IPS-15b (cell line): ENCODE data around the gene MRPL43.

ENCODE experiments used
- H3K27me3 ChIP-seq: one replicate; pipeline ENCODE4 v1.6.1; 2013; ENCODE audit warnings: low read length; ENCODE audit not compliant: control insufficient read depth, insufficient read depth
- H3K36me3 ChIP-seq: one replicate; pipeline ENCODE4 v1.6.1; 2013; ENCODE audit warnings: low read length; ENCODE audit not compliant: control insufficient read depth, insufficient read depth
- H3K4me1 ChIP-seq: one replicate; pipeline ENCODE4 v1.6.1; 2013; ENCODE audit warnings: mild to moderate bottlenecking, low read length; ENCODE audit not compliant: control insufficient read depth, insufficient read depth
- H3K4me3 ChIP-seq: one replicate; pipeline ENCODE4 v1.5.1; 2013; ENCODE audit warnings: low read depth, low read length
- H3K9ac ChIP-seq: one replicate; pipeline ENCODE4 v1.6.1; 2013; ENCODE audit warnings: low read depth, mild to moderate bottlenecking, low read length
- H3K9me3 ChIP-seq: one replicate; pipeline ENCODE4 v1.6.1; 2013; ENCODE audit warnings: mild to moderate bottlenecking, low read length; ENCODE audit not compliant: control insufficient read depth, insufficient read depth

Gene MRPL43

GRCh38 chr10:101016814-101017213 is 29.5 kb upstream of the MRPL43 start:
- Histone ChIP-seq H3K9ac (no peak overlapping the region), H3K9me3 (no peaks in the 10 kb centered on the region), H3K4me1 (no peaks in the 10 kb centered on the region), H3K27me3 (peaks cover 55% of the 10 kb centered on the region), H3K36me3 (peaks cover 2% of the 10 kb centered on the region), H3K4me3 (no peak overlapping the region)

GRCh38 chr10:101015582-101015973 is 28.3 kb upstream of the MRPL43 start:
- no peaks in the 10 kb centered on the region for H3K4me1 ChIP-seq
- H3K27me3 ChIP-seq, result peaks cover 53% of the 10 kb centered on the region
- no peaks in the 10 kb centered on the region for H3K9me3 ChIP-seq
- H3K36me3 ChIP-seq, result no peaks in the 10 kb centered on the region
- H3K9ac ChIP-seq, result no peak overlapping the region
- no peak overlapping the region for H3K4me3 ChIP-seq

- no peaks in the 10 kb centered on the region for H3K4me1 ChIP-seq
- no peaks in the 10 kb centered on the region for H3K9me3 ChIP-seq
- H3K36me3 ChIP-seq, result no peaks in the 10 kb centered on the region
- peaks cover 51% of the 10 kb centered on the region for H3K27me3 ChIP-seq
- H3K9ac ChIP-seq, result no peak overlapping the region
- no peak overlapping the region for H3K4me3 ChIP-seq
These were observed 27.8 kb upstream of the MRPL43 start for GRCh38 chr10:101014966-101015581.

GRCh38 chr10:101014230-101014884 is 27.1 kb upstream of the MRPL43 start:
- H3K4me1 ChIP-seq, result no peaks in the 10 kb centered on the region
- H3K9ac ChIP-seq, result no peak overlapping the region
- H3K27me3 ChIP-seq, result peaks cover 45% of the 10 kb centered on the region
- H3K36me3 ChIP-seq, result no peaks in the 10 kb centered on the region
- no peak overlapping the region for H3K4me3 ChIP-seq
- H3K9me3 ChIP-seq, result no peaks in the 10 kb centered on the region

GRCh38 chr10:101013365-101013825 is 26.1 kb upstream of the MRPL43 start:
- H3K27me3 ChIP-seq, result peaks cover 37% of the 10 kb centered on the region
- H3K4me1 ChIP-seq, result no peaks in the 10 kb centered on the region
- no peak overlapping the region for H3K9ac ChIP-seq
- H3K36me3 ChIP-seq, result no peaks in the 10 kb centered on the region
- H3K9me3 ChIP-seq, result no peaks in the 10 kb centered on the region
- no peak overlapping the region for H3K4me3 ChIP-seq

GRCh38 chr10:101012525-101013364 is 25.4 kb upstream of the MRPL43 start:
- Histone ChIP-seq H3K27me3 (peaks cover 30% of the 10 kb centered on the region), H3K9ac (no peak overlapping the region), H3K9me3 (no peaks in the 10 kb centered on the region), H3K4me1 (no peaks in the 10 kb centered on the region), H3K4me3 (no peak overlapping the region), H3K36me3 (no peaks in the 10 kb centered on the region)

- Histone ChIP-seq H3K4me1 (no peaks in the 10 kb centered on the region), H3K9ac (no peak overlapping the region), H3K4me3 (no peak overlapping the region), H3K27me3 (peaks cover 20% of the 10 kb centered on the region), H3K9me3 (no peaks in the 10 kb centered on the region), H3K36me3 (peaks cover 4% of the 10 kb centered on the region)
These were observed 24.5 kb upstream of the MRPL43 start for GRCh38 chr10:101011517-101012423.

- no peaks in the 10 kb centered on the region for H3K9me3 ChIP-seq
- peaks cover 13% of the 10 kb centered on the region for H3K36me3 ChIP-seq
- H3K27me3 ChIP-seq, result peaks cover 10% of the 10 kb centered on the region
- no peak overlapping the region for H3K4me3 ChIP-seq
- H3K9ac ChIP-seq, result no peak overlapping the region
- H3K4me1 ChIP-seq, result no peaks in the 10 kb centered on the region
These were observed 23.0 kb upstream of the MRPL43 start for GRCh38 chr10:101010329-101010728.

GRCh38 chr10:101008823-101009423 is 21.6 kb upstream of the MRPL43 start:
- Histone ChIP-seq H3K27me3 (no peaks in the 10 kb centered on the region), H3K9me3 (no peaks in the 10 kb centered on the region), H3K36me3 (peaks cover 14% of the 10 kb centered on the region), H3K9ac (no peak overlapping the region), H3K4me1 (no peaks in the 10 kb centered on the region), H3K4me3 (no peak overlapping the region)

- no peaks in the 10 kb centered on the region for H3K27me3 ChIP-seq
- no peak overlapping the region for H3K9ac ChIP-seq
- peaks cover 14% of the 10 kb centered on the region for H3K36me3 ChIP-seq
- H3K9me3 ChIP-seq, result no peaks in the 10 kb centered on the region
- no peak overlapping the region for H3K4me3 ChIP-seq
- no peaks in the 10 kb centered on the region for H3K4me1 ChIP-seq
These were observed 20.9 kb upstream of the MRPL43 start for GRCh38 chr10:101007915-101008822.
